H1 (cell line): ENCODE measurements around the gene PSKH1. TPM values are rescaled to one million over a fixed set of nuclear protein-coding genes. Genes with fewer than 3 reads are reported as not detected.

ENCODE experiments used
- BCL11A ChIP-seq, 2 experiments: IDR thresholded peaks; one replicate each; pipeline ENCODE4 v1.6.1; 2011; ENCODE audit warnings: low read depth in 2 of 2, low read length in 2 of 2, mild to moderate bottlenecking in 2 of 2
- CHD7 ChIP-seq: fragments of 300-600 bp; sonication (generic); IDR thresholded peaks from 2 replicates; pipeline ENCODE4 v1.7.1; 2012; ENCODE audit warnings: low read length, moderate library complexity, mild to moderate bottlenecking, inconsistent platforms; ENCODE audit not compliant: insufficient replicate concordance
- E2F6 ChIP-seq: IDR thresholded peaks from 2 replicates; pipeline ENCODE4 v1.6.1; 2012; ENCODE audit warnings: inconsistent platforms
- HDAC6 ChIP-seq: IDR thresholded peaks from one replicate; pipeline ENCODE4 v1.7.1; 2012; ENCODE audit warnings: low read depth, mild to moderate bottlenecking, inconsistent platforms, low read length, moderate library complexity
- SAP30 ChIP-seq: fragments of 300-600 bp; sonication (generic); IDR thresholded peaks from 2 replicates; pipeline ENCODE4 v1.7.1; 2012; ENCODE audit warnings: low read length, moderate library complexity, mild to moderate bottlenecking, inconsistent platforms; ENCODE audit not compliant: insufficient read depth, insufficient replicate concordance
- SIN3A ChIP-seq, 2 experiments: IDR thresholded peaks in 1 of 2; conservative IDR thresholded peaks in 1 of 2; 2 replicates each; pipeline ENCODE4 v1.6.1; 2011 to 2012; ENCODE audit warnings: low read length in 2 of 2, improper control_type of control experiment in 1 of 2, low read depth in 1 of 2, mild to moderate bottlenecking in 1 of 2
- SUZ12 ChIP-seq: fragments of 200-600 bp; sonication (generic); IDR thresholded peaks from 2 replicates; pipeline ENCODE4 v1.6.1; 2012; ENCODE audit warnings: mild to moderate bottlenecking, inconsistent platforms, low read length, moderate library complexity, mixed read lengths
- TAF7 ChIP-seq: optimal IDR thresholded peaks from 2 replicates; pipeline ENCODE3; 2011; ENCODE audit warnings: low read depth, mild to moderate bottlenecking, inconsistent platforms, low read length, moderate library complexity, borderline replicate concordance
- polyA plus RNA-seq, 7 experiments: library from polyadenylated mRNA; depleted of rRNA in 3 of 7; stranded (reverse) in 5 of 7; unstranded in 2 of 7; fragments of >200 nt in 5 of 7; fragments of 200-250 nt in 2 of 7; gene quantifications; 1 replicate in 5 of 7; 2 replicates in 1 of 7; 4 replicates in 1 of 7; pipeline versions ENCODE4 v1.2.1 to v1.2.3, GENCODE V29; 2011 to 2013; ENCODE audit warnings: missing spikeins in 2 of 7, mixed read lengths in 2 of 7
- total RNA-seq: library from RNA; stranded (reverse); fragmentation: NEBNext Ultra II Directional; extraction: Animal tissue kit (Norgen Biotek cat#: 25700); gene quantifications from 2 replicates; pipeline ENCODE4 v1.2.1, GENCODE V29; 2021

The PSKH1 gene
- total and polyA plus RNA-seq, 2 of the 8 experiments (the other 6 are each of a cell fraction or from before 2014, with no cell fraction given), result 24.8 to 51.0 TPM

- TF ChIP-seq CHD7 (no peak), HDAC6 (no peak), BCL11A (IDR thresholded peaks at IDR 0.05; ENCODE audit: low read depth in 2 of 2, low read length in 2 of 2) (no peak), SAP30 (no peak), SIN3A (conservative IDR thresholded peaks at IDR 0.05 in 1 of 2, IDR thresholded peaks at IDR 0.05 in 1 of 2; ENCODE audit: low read depth in 1 of 2, low read length in 2 of 2) (no peak), SUZ12 (no peak), TAF7 (no peak), E2F6 (no peak)
Observed at GRCh38 chr16:67969254-67970039, 76.4 kb downstream of the PSKH1 start (continued).
